ENCODE data around the gene FXYD6. TPM values are rescaled to one million over a fixed set of nuclear protein-coding genes. Genes with fewer than 3 reads are reported as not detected.
"Not testable (repeated sequence)": the region's sequence is repeated elsewhere in the genome, so short reads cannot be mapped to it uniquely, and the experiment has no call there.

The FXYD6 gene
- total and polyA plus RNA-seq, 5 donors = 36.1 to 54.1 (median 45.5) TPM

- Histone ChIP-seq H3K4me3 (ENCODE audit: low read length) (no peak overlapping the region), H3K27me3 (ENCODE audit: control insufficient read depth, insufficient read depth) (no peaks in the 10 kb centered on the region), H3K9me3 (ENCODE audit: control insufficient read depth, low read length) (no peaks in the 10 kb centered on the region), H3K4me1 (ENCODE audit: control insufficient read depth, insufficient read depth, low read length) (peaks cover 9% of the 10 kb centered on the region), H3K27ac (ENCODE audit: low read length) (no peak overlapping the region)
- ATAC-seq (no peak), DNase-seq (no peak)
- intact Hi-C loops (cut with DNase I) = no loop called here
- 74% methylated on average over 11 of the region's 11 CpGs for WGBS
Observed at GRCh38 chr11:117868088-117868487, 8.4 kb downstream of the FXYD6 start.

- peaks cover 10% of the 10 kb centered on the region for H3K4me1 ChIP-seq (ENCODE audit: control insufficient read depth, insufficient read depth, low read length)
Observed at GRCh38 chr11:117866526-117866925, 9.9 kb downstream of the FXYD6 start.

GRCh38 chr11:117865546-117865945 lies 10.9 kb downstream of the FXYD6 start:
- peaks cover 14% of the 10 kb centered on the region for H3K4me1 ChIP-seq (ENCODE audit: control insufficient read depth, insufficient read depth, low read length)
- H3K9me3 ChIP-seq (ENCODE audit: control insufficient read depth, low read length); H3K27me3 ChIP-seq (ENCODE audit: control insufficient read depth, insufficient read depth); ATAC-seq; H3K4me3 ChIP-seq (ENCODE audit: low read length); intact Hi-C loops (cut with DNase I); H3K27ac ChIP-seq (ENCODE audit: low read length); DNase-seq: not testable (repeated sequence)
- 95% methylated on average over 13 of the region's 13 CpGs for WGBS

More at GRCh38 chr11:117866526-117866925, 9.9 kb downstream of the FXYD6 start:
- no peak overlapping the region for H3K4me3 ChIP-seq (ENCODE audit: low read length)
- no peaks in the 10 kb centered on the region for H3K9me3 ChIP-seq (ENCODE audit: control insufficient read depth, low read length)
- intact Hi-C loops (cut with DNase I) = no loop called here
- H3K27ac ChIP-seq (ENCODE audit: low read length) = no peak overlapping the region
- ATAC-seq (no peak), DNase-seq (no peak)
- no peaks in the 10 kb centered on the region for H3K27me3 ChIP-seq (ENCODE audit: control insufficient read depth, insufficient read depth)
- WGBS = 48% methylated on average over 5 of the region's 5 CpGs

GRCh38 chr11:117863383-117863782 lies 13.1 kb downstream of the FXYD6 start:
- intact Hi-C loops (cut with DNase I) = no loop called here
- no peak for DNase-seq
- no peak for ATAC-seq
- H3K4me3 ChIP-seq (ENCODE audit: low read length) = no peak overlapping the region
- H3K9me3 ChIP-seq (ENCODE audit: control insufficient read depth, low read length) = no peaks in the 10 kb centered on the region
- H3K27ac ChIP-seq (ENCODE audit: low read length) = no peak overlapping the region
- 67% methylated on average over 1 of the region's 1 CpG for WGBS
- peaks cover 14% of the 10 kb centered on the region for H3K4me1 ChIP-seq (ENCODE audit: control insufficient read depth, insufficient read depth, low read length)
- no peaks in the 10 kb centered on the region for H3K27me3 ChIP-seq (ENCODE audit: control insufficient read depth, insufficient read depth)

- Histone ChIP-seq H3K9me3 (ENCODE audit: control insufficient read depth, low read length) (no peaks in the 10 kb centered on the region), H3K4me1 (ENCODE audit: control insufficient read depth, insufficient read depth, low read length) (peaks cover 12% of the 10 kb centered on the region), H3K27me3 (ENCODE audit: control insufficient read depth, insufficient read depth) (no peaks in the 10 kb centered on the region), H3K27ac (ENCODE audit: low read length) (peak overlapping the region; percentile 60), H3K4me3 (ENCODE audit: low read length) (no peak overlapping the region)
- DNase-seq = no peak
- no peak for ATAC-seq
- intact Hi-C loops (cut with DNase I) = no loop called here
- WGBS = 61% methylated on average over 1 of the region's 1 CpG
Observed at GRCh38 chr11:117862753-117863152, 13.7 kb downstream of the FXYD6 start.

- H3K27me3 ChIP-seq (ENCODE audit: control insufficient read depth, insufficient read depth) = no peaks in the 10 kb centered on the region
- ATAC-seq (peak; percentile 9 to 16), DNase-seq (no peak)
- WGBS = 43% methylated on average over 12 of the region's 12 CpGs
- H3K4me1 ChIP-seq (ENCODE audit: control insufficient read depth, insufficient read depth, low read length) = peaks cover 12% of the 10 kb centered on the region
- H3K27ac ChIP-seq (ENCODE audit: low read length) = peak overlapping the region; percentile 60
- H3K9me3 ChIP-seq (ENCODE audit: control insufficient read depth, low read length) = no peaks in the 10 kb centered on the region
- H3K4me3 ChIP-seq (ENCODE audit: low read length) = no peak overlapping the region
- intact Hi-C loops (cut with DNase I) = no loop called here
Observed at GRCh38 chr11:117862019-117862725, 14.3 kb downstream of the FXYD6 start.

GRCh38 chr11:117861151-117862018 lies 15.1 kb downstream of the FXYD6 start:
- H3K27ac ChIP-seq (ENCODE audit: low read length) = peak overlapping the region; percentile 61
- H3K4me1 ChIP-seq (ENCODE audit: control insufficient read depth, insufficient read depth, low read length) = peaks cover 12% of the 10 kb centered on the region
- no peak overlapping the region for H3K4me3 ChIP-seq (ENCODE audit: low read length)
- intact Hi-C loops (cut with DNase I) = no loop called here
- peak; percentile 69 to 89 (median 83) for DNase-seq
- WGBS = 27% methylated on average over 13 of the region's 13 CpGs
- no peaks in the 10 kb centered on the region for H3K27me3 ChIP-seq (ENCODE audit: control insufficient read depth, insufficient read depth)
- ATAC-seq = peak; percentile 82 to 92
- H3K9me3 ChIP-seq (ENCODE audit: control insufficient read depth, low read length) = no peaks in the 10 kb centered on the region

- no peaks in the 10 kb centered on the region for H3K27me3 ChIP-seq (ENCODE audit: control insufficient read depth, insufficient read depth)
- H3K9me3 ChIP-seq (ENCODE audit: control insufficient read depth, low read length) = no peaks in the 10 kb centered on the region
- H3K4me1 ChIP-seq (ENCODE audit: control insufficient read depth, insufficient read depth, low read length) = peaks cover 15% of the 10 kb centered on the region
- no peak overlapping the region for H3K27ac ChIP-seq (ENCODE audit: low read length)
- intact Hi-C loops (cut with DNase I) = no loop called here
- 86% methylated on average over 6 of the region's 6 CpGs for WGBS
- ATAC-seq (no peak), DNase-seq (no peak)
- H3K4me3 ChIP-seq (ENCODE audit: low read length) = no peak overlapping the region
Observed at GRCh38 chr11:117860139-117860538, 16.3 kb downstream of the FXYD6 start.

GRCh38 chr11:117859488-117860112 lies 16.9 kb downstream of the FXYD6 start:
- DNase-seq (no peak), ATAC-seq (no peak)
- Histone ChIP-seq H3K27me3 (ENCODE audit: control insufficient read depth, insufficient read depth) (no peaks in the 10 kb centered on the region), H3K27ac (ENCODE audit: low read length) (no peak overlapping the region), H3K4me3 (ENCODE audit: low read length) (no peak overlapping the region), H3K4me1 (ENCODE audit: control insufficient read depth, insufficient read depth, low read length) (peaks cover 15% of the 10 kb centered on the region), H3K9me3 (ENCODE audit: control insufficient read depth, low read length) (no peaks in the 10 kb centered on the region)
- intact Hi-C loops (cut with DNase I) = no loop called here
- WGBS = 81% methylated on average over 9 of the region's 9 CpGs

GRCh38 chr11:117859061-117859460 lies 17.4 kb downstream of the FXYD6 start:
- Histone ChIP-seq H3K4me1 (ENCODE audit: control insufficient read depth, insufficient read depth, low read length) (peaks cover 15% of the 10 kb centered on the region), H3K4me3 (ENCODE audit: low read length) (no peak overlapping the region), H3K27me3 (ENCODE audit: control insufficient read depth, insufficient read depth) (no peaks in the 10 kb centered on the region), H3K9me3 (ENCODE audit: control insufficient read depth, low read length) (no peaks in the 10 kb centered on the region), H3K27ac (ENCODE audit: low read length) (no peak overlapping the region)
- intact Hi-C loops (cut with DNase I) = no loop called here
- WGBS = 84% methylated on average over 10 of the region's 10 CpGs
- ATAC-seq (no peak), DNase-seq (no peak)
